ENCODE results near the gene CDH6. TPM values are rescaled to one million over a fixed set of nuclear protein-coding genes. Genes with fewer than 3 reads are reported as not detected.

Gene CDH6
- total and polyA plus RNA-seq, 2 donors (not counting 3 experiments of a cell fraction or from before 2014, with no cell fraction given): 0.06 TPM; not detected in 1

GRCh38 chr5:31366941-31367340 is 173.5 kb downstream of the CDH6 start:
- FAIRE-seq: no peak
- no peak overlapping the region for H3K4me3 ChIP-seq (replicated peaks in 1 of 3; ENCODE audit: insufficient read depth in 1 of 3, low read depth in 1 of 3, low read length in 3 of 3)
- H3K4me1 ChIP-seq (ENCODE audit: control insufficient read depth, extremely low read depth, insufficient read depth, low read length): no peaks in the 10 kb centered on the region
- no TSS peak for BruUV-seq (replicated peaks)
- POLR2A ChIA-PET: no interaction called here
- H3K27me3 ChIP-seq (ENCODE audit: control insufficient read depth in 2 of 2, insufficient read depth in 2 of 2, low read length in 2 of 2): no peaks in the 10 kb centered on the region
- dilution Hi-C loops (cut with MboI; ENCODE audit: extremely low pct_ligation_motif_present, low sequenced_read_pairs): no loop called here
- H3K79me2 ChIP-seq (ENCODE audit: control insufficient read depth, insufficient read depth, low read length): no peaks in the 10 kb centered on the region
- H3K27ac ChIP-seq (ENCODE audit: insufficient read depth, low read depth, low read length): no peak overlapping the region
- H2AFZ ChIP-seq (ENCODE audit: low read depth, low read length): no peak overlapping the region
- intact Hi-C loops (cut with micrococcal nuclease): no loop called here
- H3K9me1 ChIP-seq (replicated peaks; ENCODE audit: control insufficient read depth, extremely low read depth, insufficient read depth, low read length): no peaks in the 10 kb centered on the region
- no peak for DNase-seq (ENCODE audit: low read depth, low spot score)
- no peak overlapping the region for H3K9ac ChIP-seq (replicated peaks; ENCODE audit: extremely low read depth, insufficient read depth, low read length)
- no peak overlapping the region for H3K4me2 ChIP-seq (ENCODE audit: insufficient read depth, low read length)
- H3K36me3 ChIP-seq (ENCODE audit: control insufficient read depth in 2 of 2, extremely low read depth in 1 of 2, insufficient read depth in 2 of 2, low read length in 2 of 2): no peaks in the 10 kb centered on the region
- H3K9me3 ChIP-seq (replicated peaks; ENCODE audit: control insufficient read depth, insufficient read depth, low read length): no peaks in the 10 kb centered on the region
- CTCF ChIA-PET: no interaction called here
- no peaks in the 10 kb centered on the region for H4K20me1 ChIP-seq (replicated peaks; ENCODE audit: control insufficient read depth, extremely low read depth, insufficient read depth, low read length)
- TF ChIP-seq EZH2 (IDR thresholded peaks at IDR 0.05; ENCODE audit: borderline replicate concordance, low read depth, low read length, severe bottlenecking) (no peak), FOS (IDR thresholded peaks at IDR 0.05; ENCODE audit: borderline replicate concordance, insufficient read depth, low read length) (no peak), JUN (IDR thresholded peaks at IDR 0.05; ENCODE audit: borderline replicate concordance, insufficient read depth, insufficient read length, low read depth) (no peak), MAX (IDR thresholded peaks at IDR 0.05; ENCODE audit: insufficient read depth, insufficient read length) (no peak), POLR2A (IDR thresholded peaks at IDR 0.05; ENCODE audit: low read depth, low read length) (no peak), GATA2 (IDR thresholded peaks at IDR 0.05; ENCODE audit: insufficient read depth, insufficient read length, low read depth, low read length) (no peak), MYC (IDR thresholded peaks at IDR 0.05; ENCODE audit: low read depth, low read length) (no peak), POLR2AphosphoS5 (IDR thresholded peaks at IDR 0.05; ENCODE audit: insufficient read depth, low read depth, low read length) (no peak)
- TF ChIP-seq, protein P1, sequence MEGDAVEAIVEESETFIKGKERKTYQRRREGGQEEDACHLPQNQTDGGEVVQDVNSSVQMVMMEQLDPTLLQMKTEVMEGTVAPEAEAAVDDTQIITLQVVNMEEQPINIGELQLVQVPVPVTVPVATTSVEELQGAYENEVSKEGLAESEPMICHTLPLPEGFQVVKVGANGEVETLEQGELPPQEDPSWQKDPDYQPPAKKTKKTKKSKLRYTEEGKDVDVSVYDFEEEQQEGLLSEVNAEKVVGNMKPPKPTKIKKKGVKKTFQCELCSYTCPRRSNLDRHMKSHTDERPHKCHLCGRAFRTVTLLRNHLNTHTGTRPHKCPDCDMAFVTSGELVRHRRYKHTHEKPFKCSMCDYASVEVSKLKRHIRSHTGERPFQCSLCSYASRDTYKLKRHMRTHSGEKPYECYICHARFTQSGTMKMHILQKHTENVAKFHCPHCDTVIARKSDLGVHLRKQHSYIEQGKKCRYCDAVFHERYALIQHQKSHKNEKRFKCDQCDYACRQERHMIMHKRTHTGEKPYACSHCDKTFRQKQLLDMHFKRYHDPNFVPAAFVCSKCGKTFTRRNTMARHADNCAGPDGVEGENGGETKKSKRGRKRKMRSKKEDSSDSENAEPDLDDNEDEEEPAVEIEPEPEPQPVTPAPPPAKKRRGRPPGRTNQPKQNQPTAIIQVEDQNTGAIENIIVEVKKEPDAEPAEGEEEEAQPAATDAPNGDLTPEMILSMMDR (IDR thresholded peaks at IDR 0.05; ENCODE audit: extremely low read depth in 1 of 2, insufficient read depth in 1 of 2, low read depth in 1 of 2, low read length in 2 of 2): no peak
